Measurements from ENCODE around the gene KAZN.

The KAZN gene

GRCh38 chr1:14612256-14612655 lies 13.8 kb downstream of the KAZN start:
- H3K4me3 Mint-ChIP-seq, result no peak overlapping the region
- no peaks in the 10 kb centered on the region for H3K9me3 Mint-ChIP-seq
- ATAC-seq (ENCODE audit: low read depth), result no peak
- H3K36me3 Mint-ChIP-seq, result no peaks in the 10 kb centered on the region
- no peak for DNase-seq (ENCODE audit: low spot score in 2 of 2)
- H3K27me3 Mint-ChIP-seq, result peaks cover 5% of the 10 kb centered on the region
- no peak overlapping the region for H3K27ac Mint-ChIP-seq
- H3K4me1 Mint-ChIP-seq, result no peaks in the 10 kb centered on the region

- ATAC-seq (ENCODE audit: low read depth), result no peak
- Mint-ChIP-seq H3K4me3 (no peak overlapping the region), H3K27ac (no peak overlapping the region), H3K4me1 (no peaks in the 10 kb centered on the region), H3K36me3 (no peaks in the 10 kb centered on the region), H3K9me3 (no peaks in the 10 kb centered on the region), H3K27me3 (peaks cover 3% of the 10 kb centered on the region)
- no peak for DNase-seq (ENCODE audit: low spot score in 2 of 2)
Observed at GRCh38 chr1:14613926-14614325, 15.4 kb downstream of the KAZN start.

GRCh38 chr1:14614341-14614740 lies 15.9 kb downstream of the KAZN start:
- Mint-ChIP-seq H3K36me3 (no peaks in the 10 kb centered on the region), H3K27ac (no peak overlapping the region), H3K4me3 (no peak overlapping the region), H3K9me3 (no peaks in the 10 kb centered on the region), H3K4me1 (no peaks in the 10 kb centered on the region), H3K27me3 (peaks cover 3% of the 10 kb centered on the region)
- ATAC-seq (ENCODE audit: low read depth) (no peak), DNase-seq (ENCODE audit: low spot score in 2 of 2) (no peak)

GRCh38 chr1:14615549-14616218 lies 17.2 kb downstream of the KAZN start:
- Mint-ChIP-seq H3K4me1 (no peaks in the 10 kb centered on the region), H3K9me3 (no peaks in the 10 kb centered on the region), H3K27ac (no peak overlapping the region), H3K4me3 (no peak overlapping the region), H3K36me3 (no peaks in the 10 kb centered on the region), H3K27me3 (peaks cover 3% of the 10 kb centered on the region)
- ATAC-seq (ENCODE audit: low read depth), result no peak
- DNase-seq (ENCODE audit: low spot score in 2 of 2), result no peak

GRCh38 chr1:14616632-14617396 lies 18.3 kb downstream of the KAZN start:
- ATAC-seq (ENCODE audit: low read depth), result no peak
- Mint-ChIP-seq H3K27ac (no peak overlapping the region), H3K9me3 (no peaks in the 10 kb centered on the region), H3K27me3 (peaks cover 3% of the 10 kb centered on the region), H3K4me3 (no peak overlapping the region), H3K36me3 (no peaks in the 10 kb centered on the region), H3K4me1 (no peaks in the 10 kb centered on the region)
- no peak for DNase-seq (ENCODE audit: low spot score in 2 of 2)

GRCh38 chr1:14617791-14618190 lies 19.3 kb downstream of the KAZN start:
- no peaks in the 10 kb centered on the region for H3K36me3 Mint-ChIP-seq
- no peak overlapping the region for H3K27ac Mint-ChIP-seq
- peaks cover 3% of the 10 kb centered on the region for H3K27me3 Mint-ChIP-seq
- no peaks in the 10 kb centered on the region for H3K4me1 Mint-ChIP-seq
- DNase-seq (ENCODE audit: low spot score in 2 of 2) (no peak), ATAC-seq (ENCODE audit: low read depth) (no peak)
- H3K9me3 Mint-ChIP-seq, result no peaks in the 10 kb centered on the region
- H3K4me3 Mint-ChIP-seq, result no peak overlapping the region

- DNase-seq (ENCODE audit: low spot score in 2 of 2) (no peak), ATAC-seq (ENCODE audit: low read depth) (no peak)
- no peak overlapping the region for H3K4me3 Mint-ChIP-seq
- H3K4me1 Mint-ChIP-seq, result no peaks in the 10 kb centered on the region
- H3K9me3 Mint-ChIP-seq, result peaks cover 3% of the 10 kb centered on the region
- no peaks in the 10 kb centered on the region for H3K36me3 Mint-ChIP-seq
- H3K27me3 Mint-ChIP-seq, result no peaks in the 10 kb centered on the region
- H3K27ac Mint-ChIP-seq, result no peak overlapping the region
Observed at GRCh38 chr1:14620941-14621340, 22.5 kb downstream of the KAZN start.

- H3K4me3 Mint-ChIP-seq, result no peak overlapping the region
- H3K27me3 Mint-ChIP-seq, result peaks cover 2% of the 10 kb centered on the region
- no peaks in the 10 kb centered on the region for H3K36me3 Mint-ChIP-seq
- DNase-seq (ENCODE audit: low spot score in 2 of 2), result no peak
- no peak overlapping the region for H3K27ac Mint-ChIP-seq
- no peak for ATAC-seq (ENCODE audit: low read depth)
- H3K4me1 Mint-ChIP-seq, result no peaks in the 10 kb centered on the region
- peaks cover 3% of the 10 kb centered on the region for H3K9me3 Mint-ChIP-seq
Observed at GRCh38 chr1:14623090-14623489, 24.6 kb downstream of the KAZN start.

- Mint-ChIP-seq H3K27ac (no peak overlapping the region), H3K36me3 (no peaks in the 10 kb centered on the region)
Observed at GRCh38 chr1:14624941-14625340, 26.5 kb downstream of the KAZN start.

GRCh38 chr1:14625572-14625971 lies 27.1 kb downstream of the KAZN start:
- no peak overlapping the region for H3K4me3 Mint-ChIP-seq
- ATAC-seq (ENCODE audit: low read depth) (no peak), DNase-seq (ENCODE audit: low spot score in 2 of 2) (no peak)
- no peaks in the 10 kb centered on the region for H3K4me1 Mint-ChIP-seq
- peaks cover 2% of the 10 kb centered on the region for H3K27me3 Mint-ChIP-seq
- H3K9me3 Mint-ChIP-seq, result peaks cover 3% of the 10 kb centered on the region
- no peak overlapping the region for H3K27ac Mint-ChIP-seq
- H3K36me3 Mint-ChIP-seq, result no peaks in the 10 kb centered on the region

More at GRCh38 chr1:14624941-14625340, 26.5 kb downstream of the KAZN start:
- ATAC-seq (ENCODE audit: low read depth) (no peak), DNase-seq (ENCODE audit: low spot score in 2 of 2) (no peak)
- Mint-ChIP-seq H3K9me3 (peaks cover 3% of the 10 kb centered on the region), H3K4me3 (no peak overlapping the region), H3K4me1 (no peaks in the 10 kb centered on the region), H3K27me3 (peaks cover 2% of the 10 kb centered on the region)

GRCh38 chr1:14625996-14626395 lies 27.5 kb downstream of the KAZN start:
- DNase-seq (ENCODE audit: low spot score in 2 of 2) (no peak), ATAC-seq (ENCODE audit: low read depth) (no peak)
- peaks cover 2% of the 10 kb centered on the region for H3K27me3 Mint-ChIP-seq
- H3K27ac Mint-ChIP-seq, result no peak overlapping the region
- no peaks in the 10 kb centered on the region for H3K4me1 Mint-ChIP-seq
- peaks cover 3% of the 10 kb centered on the region for H3K9me3 Mint-ChIP-seq
- no peak overlapping the region for H3K4me3 Mint-ChIP-seq
- no peaks in the 10 kb centered on the region for H3K36me3 Mint-ChIP-seq

GRCh38 chr1:14626869-14627607 lies 28.6 kb downstream of the KAZN start:
- H3K4me1 Mint-ChIP-seq, result no peaks in the 10 kb centered on the region
- H3K27ac Mint-ChIP-seq, result no peak overlapping the region
- H3K4me3 Mint-ChIP-seq, result no peak overlapping the region
- peaks cover 3% of the 10 kb centered on the region for H3K9me3 Mint-ChIP-seq
- ATAC-seq (ENCODE audit: low read depth) (no peak), DNase-seq (ENCODE audit: low spot score in 2 of 2) (no peak)
- H3K27me3 Mint-ChIP-seq, result peaks cover 2% of the 10 kb centered on the region
- no peaks in the 10 kb centered on the region for H3K36me3 Mint-ChIP-seq

- no peaks in the 10 kb centered on the region for H3K4me1 Mint-ChIP-seq
- ATAC-seq (ENCODE audit: low read depth) (no peak), DNase-seq (ENCODE audit: low spot score in 2 of 2) (no peak)
- H3K27me3 Mint-ChIP-seq, result peaks cover 2% of the 10 kb centered on the region
- peaks cover 3% of the 10 kb centered on the region for H3K9me3 Mint-ChIP-seq
- no peak overlapping the region for H3K27ac Mint-ChIP-seq
- H3K4me3 Mint-ChIP-seq, result no peak overlapping the region
- no peaks in the 10 kb centered on the region for H3K36me3 Mint-ChIP-seq
Observed at GRCh38 chr1:14627608-14628489, 29.4 kb downstream of the KAZN start.

Data from memory B cell (primary cell).